Gastroesophageal sphincter (tissue), 3 donors: Measurements from ENCODE around the gene SLC4A4.

ENCODE experiments used
- CTCF ChIP-seq, 4 experiments: fragments of 200-600 bp in 2 of 4; fragments of 450-650 bp in 2 of 4; sonication (generic) in 1 of 4; IDR thresholded peaks; one replicate each; pipeline ENCODE4 v1.5.1; 2017 to 2019; ENCODE audit warnings: antibody characterized with exemption in 4 of 4, mild to moderate bottlenecking in 2 of 4, moderate library complexity in 2 of 4
- EP300 ChIP-seq: sonication (generic); formaldehyde crosslinking; IDR thresholded peaks from one replicate; pipeline ENCODE4 v1.6.1; 2017; ENCODE audit warnings: antibody characterized with exemption, mild to moderate bottlenecking
- POLR2A ChIP-seq, 2 donors: fragments of 450-650 bp; IDR thresholded peaks; one replicate each; pipeline ENCODE4 v1.6.1; 2017; ENCODE audit warnings: antibody characterized with exemption in 2 of 2, mild to moderate bottlenecking in 2 of 2, moderate library complexity in 1 of 2
- POLR2AphosphoS5 ChIP-seq: sonication (generic); formaldehyde crosslinking; IDR thresholded peaks from one replicate; pipeline ENCODE4 v1.6.1; 2017; ENCODE audit warnings: antibody characterized with exemption

DNA sequence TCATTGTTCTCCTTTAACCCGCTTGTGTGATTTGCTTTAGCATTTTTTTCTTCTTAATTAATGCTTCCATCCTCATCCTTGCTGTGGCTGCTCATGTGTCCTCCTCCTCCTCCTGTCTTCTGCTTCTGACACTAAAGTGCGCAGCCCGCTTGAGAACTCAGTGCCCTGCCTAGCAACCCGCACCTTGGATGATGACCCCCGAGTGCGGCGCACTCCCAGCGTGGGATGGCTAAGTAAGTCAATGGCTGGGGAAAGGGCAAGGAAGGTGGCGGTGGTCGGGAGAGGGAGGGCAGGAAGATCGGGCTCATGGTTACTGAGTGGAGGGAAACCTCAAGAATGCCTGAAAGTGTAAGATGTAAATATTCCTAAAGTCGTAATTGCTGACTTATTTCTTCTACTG is 30.1 kb downstream of the SLC4A4 start:
- no peak for TF ChIP-seq POLR2A (IDR thresholded peaks at IDR 0.05)
- no peak for TF ChIP-seq CTCF (IDR thresholded peaks at IDR 0.05)
- TF ChIP-seq POLR2AphosphoS5: no peak
- TF ChIP-seq EP300: no peak
